Measurements from ENCODE around the gene AK3. TPM values are rescaled to one million over a fixed set of nuclear protein-coding genes. Genes with fewer than 3 reads are reported as not detected.

Gene AK3
- polyA plus RNA-seq (28.5 to 45.8 TPM (median 37.6 TPM) in 3 replicates), polyA minus RNA-seq (11.9 to 20.8 TPM (median 18.3 TPM) in 3 replicates)
- polyA plus RNA-seq (2011; ENCODE audit: low read depth), result 21.6 TPM
- 37.0 and 60.6 TPM in 2 replicates for polyA plus RNA-seq (2011; cell fraction: cytosol; rRNA removed)
- 21.2 and 22.8 TPM in 2 replicates for polyA plus RNA-seq (2011; cell fraction: nucleus; rRNA removed)
- 32.1 and 40.5 TPM in 2 replicates for polyA plus RNA-seq (2012; ENCODE audit: low replicate concordance)
- polyA minus RNA-seq (2011; cell fraction: cytosol; rRNA and poly(A)+ RNA removed), result 66.0 TPM
- polyA minus RNA-seq (2011; cell fraction: nucleus; rRNA and poly(A)+ RNA removed), result 12.0 and 17.7 TPM in 2 replicates

GRCh38 chr9:4740638-4741364, at the start of gene AK3:
Gene AK3 (minus strand): TSS chr9:4741202. CDS start chr9:4741087, 115 bp downstream.
- Histone ChIP-seq H3K4me3 (ENCODE audit: control insufficient read depth in 2 of 3, extremely low read depth in 1 of 3, insufficient read depth in 2 of 3, low read depth in 1 of 3, low read length in 3 of 3) (peak within 1 kb of the TSS; percentile 71 to 83 (median 77)), H3K9me3 (ENCODE audit: control insufficient read depth, low read depth, low read length) (no peaks in the 10 kb centered on the region), H3K79me2 (ENCODE audit: control insufficient read depth, insufficient read depth, low read length) (peaks cover 41% of the 10 kb centered on the region), H3K36me3 (ENCODE audit: control insufficient read depth in 2 of 2, extremely low read depth in 1 of 2, insufficient read depth in 2 of 2, low read length in 2 of 2) (no peaks in the 10 kb centered on the region), H3K27ac (ENCODE audit: control insufficient read depth, insufficient read depth, low read length) (peak within 1 kb of the TSS; percentile 85), H4K20me1 (ENCODE audit: control insufficient read depth, extremely low read depth, insufficient read depth, low read length) (no peaks in the 10 kb centered on the region), H3K4me2 (ENCODE audit: control insufficient read depth, extremely low read depth, insufficient read depth, low read depth, low read length) (peak within 1 kb of the TSS; percentile 85), H2AFZ (ENCODE audit: control insufficient read depth, low read length) (peak within 1 kb of the TSS; percentile 90), H3K9me1 (ENCODE audit: control insufficient read depth, extremely low read depth, insufficient read depth, low read length) (no peaks in the 10 kb centered on the region), H3K4me1 (ENCODE audit: control insufficient read depth, extremely low read depth, insufficient read depth, low read length) (peaks cover 23% of the 10 kb centered on the region), H3K27me3 (ENCODE audit: control insufficient read depth, extremely low read depth, insufficient read depth, low read length) (no peaks in the 10 kb centered on the region), H3K9ac (ENCODE audit: control insufficient read depth, extremely low read depth, insufficient read depth, low read length) (peak within 1 kb of the TSS; percentile 85)
- TF ChIP-seq, protein P1, sequence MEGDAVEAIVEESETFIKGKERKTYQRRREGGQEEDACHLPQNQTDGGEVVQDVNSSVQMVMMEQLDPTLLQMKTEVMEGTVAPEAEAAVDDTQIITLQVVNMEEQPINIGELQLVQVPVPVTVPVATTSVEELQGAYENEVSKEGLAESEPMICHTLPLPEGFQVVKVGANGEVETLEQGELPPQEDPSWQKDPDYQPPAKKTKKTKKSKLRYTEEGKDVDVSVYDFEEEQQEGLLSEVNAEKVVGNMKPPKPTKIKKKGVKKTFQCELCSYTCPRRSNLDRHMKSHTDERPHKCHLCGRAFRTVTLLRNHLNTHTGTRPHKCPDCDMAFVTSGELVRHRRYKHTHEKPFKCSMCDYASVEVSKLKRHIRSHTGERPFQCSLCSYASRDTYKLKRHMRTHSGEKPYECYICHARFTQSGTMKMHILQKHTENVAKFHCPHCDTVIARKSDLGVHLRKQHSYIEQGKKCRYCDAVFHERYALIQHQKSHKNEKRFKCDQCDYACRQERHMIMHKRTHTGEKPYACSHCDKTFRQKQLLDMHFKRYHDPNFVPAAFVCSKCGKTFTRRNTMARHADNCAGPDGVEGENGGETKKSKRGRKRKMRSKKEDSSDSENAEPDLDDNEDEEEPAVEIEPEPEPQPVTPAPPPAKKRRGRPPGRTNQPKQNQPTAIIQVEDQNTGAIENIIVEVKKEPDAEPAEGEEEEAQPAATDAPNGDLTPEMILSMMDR (optimal IDR thresholded peaks at IDR 0.05 in 1 of 3, IDR thresholded peaks at IDR 0.05 in 1 of 3, conservative IDR thresholded peaks at IDR 0.05 in 1 of 3; ENCODE audit: extremely low read depth in 1 of 3, insufficient read depth in 2 of 3, low read length in 3 of 3), result peak in 2 of 3 experiments; percentile 44 to 48
- no peak for TF ChIP-seq EZH2 (IDR thresholded peaks at IDR 0.05; ENCODE audit: low read length)
- DNase-seq (ENCODE audit: low read depth, low spot score), result no peak
- dilution Hi-C loops (cut with MboI; ENCODE audit: extremely low pct_ligation_motif_present, low sequenced_read_pairs), result no loop called here
- no peak for FAIRE-seq

DNA sequence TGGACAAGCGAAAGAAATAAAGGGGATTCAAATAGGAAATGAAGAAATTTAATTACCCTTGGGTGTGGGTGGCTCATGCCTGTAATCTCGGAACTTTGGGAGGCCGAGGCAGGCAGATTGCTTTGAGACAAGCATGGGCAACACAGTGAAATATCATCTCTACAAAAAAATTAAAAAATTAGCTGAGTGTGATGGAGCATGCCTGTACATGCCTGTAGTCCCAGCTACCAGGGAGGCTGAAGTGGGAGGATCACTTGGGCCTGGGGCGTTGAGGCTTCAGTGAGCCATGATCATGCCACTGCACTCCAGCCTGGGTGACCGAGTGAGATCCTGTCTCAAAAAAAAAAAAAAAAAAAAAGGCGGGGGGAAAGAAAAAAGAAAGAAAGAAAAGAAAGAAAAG, 47.7 kb upstream of the AK3 start:
- FAIRE-seq (no peak), DNase-seq (ENCODE audit: low read depth, low spot score) (no peak)
- no peaks in the 10 kb centered on the region for H3K36me3 ChIP-seq (ENCODE audit: control insufficient read depth in 2 of 2, extremely low read depth in 1 of 2, insufficient read depth in 2 of 2, low read length in 2 of 2)
- H3K4me2 ChIP-seq (ENCODE audit: control insufficient read depth, extremely low read depth, insufficient read depth, low read depth, low read length), result no peak overlapping the region
- no peaks in the 10 kb centered on the region for H3K9me3 ChIP-seq (ENCODE audit: control insufficient read depth, low read depth, low read length)
- TF ChIP-seq, protein P1 (optimal IDR thresholded peaks at IDR 0.05 in 1 of 3, IDR thresholded peaks at IDR 0.05 in 1 of 3, conservative IDR thresholded peaks at IDR 0.05 in 1 of 3; ENCODE audit: extremely low read depth in 1 of 3, insufficient read depth in 2 of 3, low read length in 3 of 3), result no peak
- no peak for TF ChIP-seq EZH2 (IDR thresholded peaks at IDR 0.05; ENCODE audit: low read length)
- peak overlapping the region; percentile 44 for H3K27ac ChIP-seq (ENCODE audit: control insufficient read depth, insufficient read depth, low read length)
- H3K27me3 ChIP-seq (ENCODE audit: control insufficient read depth, extremely low read depth, insufficient read depth, low read length), result no peaks in the 10 kb centered on the region
- H2AFZ ChIP-seq (ENCODE audit: control insufficient read depth, low read length), result no peak overlapping the region
- dilution Hi-C loops (cut with MboI; ENCODE audit: extremely low pct_ligation_motif_present, low sequenced_read_pairs), result no loop called here
- no peak overlapping the region for H3K9ac ChIP-seq (ENCODE audit: control insufficient read depth, extremely low read depth, insufficient read depth, low read length)
- H3K9me1 ChIP-seq (ENCODE audit: control insufficient read depth, extremely low read depth, insufficient read depth, low read length), result no peaks in the 10 kb centered on the region
- H3K79me2 ChIP-seq (ENCODE audit: control insufficient read depth, insufficient read depth, low read length), result peaks cover 8% of the 10 kb centered on the region
- no peaks in the 10 kb centered on the region for H4K20me1 ChIP-seq (ENCODE audit: control insufficient read depth, extremely low read depth, insufficient read depth, low read length)
- H3K4me3 ChIP-seq (ENCODE audit: control insufficient read depth in 2 of 3, extremely low read depth in 1 of 3, insufficient read depth in 2 of 3, low read depth in 1 of 3, low read length in 3 of 3), result no peak overlapping the region
- H3K4me1 ChIP-seq (ENCODE audit: control insufficient read depth, extremely low read depth, insufficient read depth, low read length), result peaks cover 11% of the 10 kb centered on the region
